K562 (cell line): ENCODE data around the gene UNC79. TPM values are rescaled to one million over a fixed set of nuclear protein-coding genes. Genes with fewer than 3 reads are reported as not detected.

Experiments
- ATAC-seq: fragments of 200-7000 bp; cut with Tn5 transposase; 3 replicates; pipeline ENCODE4 v1.9.1; 2020; ENCODE audit warnings: moderate library complexity
- BruUV-seq: library from RNA; stranded (reverse); fragments of 400-500 nt; replicated peaks from 2 replicates; lab custom pipeline; 2021; lab: Mats Ljungman, UMichigan
- CTCF ChIA-PET: fragments of 300-600 bp; formaldehyde crosslinking; extraction: SDS; loops from one replicate; lab custom pipeline; 2021; ENCODE audit warnings: low intra/inter-chr PET ratio; lab: Yijun Ruan, JAX
- POLR2A ChIA-PET: fragments of 300-600, 350-650 bp; sonication (Branson Sonifier 250); formaldehyde crosslinking; extraction: SDS; loops from one replicate; lab custom pipeline; 2021; ENCODE audit warnings: antibody characterized with exemption, inconsistent platforms; lab: Yijun Ruan, JAX
- DNase-seq, 4 experiments: peaks; one replicate each; pipeline versions ENCODE4 v3.0.0 to v3.0.0-alpha.2; 2011 to 2018; ENCODE audit warnings: low spot score in 3 of 4, mixed read lengths in 3 of 4; ENCODE audit errors: extremely low read depth in 1 of 4
- FAIRE-seq: peaks from 2 replicates; lab custom pipeline; 2011; peaks lifted over from hg19 to GRCh38; lab: Jason Lieb, UNC
- H2AFZ ChIP-seq: 2 replicates; pipeline ENCODE4 v1.6.0; 2011; ENCODE audit warnings: low read depth, low read length, control low read depth, inconsistent platforms
- H3K27ac ChIP-seq: fragments of 200-600 bp; 3 replicates; pipeline ENCODE4 v1.8.0; 2011; ENCODE audit warnings: low read depth, mild to moderate bottlenecking, control low read depth, inconsistent platforms, low read length, moderate library complexity, mixed read lengths; ENCODE audit errors: extremely low read depth
- H3K27me3 ChIP-seq, 2 experiments: fragments of 300-600 bp in 1 of 2; 2 replicates in 1 of 2; 3 replicates in 1 of 2; pipeline versions ENCODE4 v1.6.0 to v1.8.0; 2011; ENCODE audit warnings: inconsistent platforms in 2 of 2, low read length in 2 of 2, mild to moderate bottlenecking in 1 of 2, mixed read lengths in 1 of 2, moderate library complexity in 1 of 2; ENCODE audit not compliant: control insufficient read depth in 2 of 2, insufficient read depth in 2 of 2
- H3K36me3 ChIP-seq: fragments of 300-600 bp; 3 replicates; pipeline ENCODE4 v1.8.0; 2011; ENCODE audit warnings: mild to moderate bottlenecking, low read length, inconsistent platforms; ENCODE audit not compliant: control insufficient read depth, insufficient read depth
- H3K4me1 ChIP-seq, 2 experiments: fragments of 200-600 bp in 1 of 2; replicated peaks in 1 of 2; 2 replicates in 1 of 2; 3 replicates in 1 of 2; pipeline versions ENCODE4 v1.5.1 to v1.8.0; 2011; ENCODE audit warnings: inconsistent platforms in 2 of 2, low read length in 2 of 2, mild to moderate bottlenecking in 1 of 2, mixed read lengths in 1 of 2, moderate library complexity in 1 of 2; ENCODE audit not compliant: control insufficient read depth in 2 of 2, insufficient read depth in 2 of 2
- H3K4me2 ChIP-seq: 2 replicates; pipeline ENCODE4 v1.6.1; 2011; ENCODE audit warnings: low read length, control low read depth, inconsistent platforms, mixed read lengths; ENCODE audit not compliant: insufficient read depth
- H3K4me3 ChIP-seq: fragments of 200-600 bp; sonication (generic), shearing (Covaris generic); 2 replicates; pipeline ENCODE4 v1.5.1; 2016; ENCODE audit warnings: control low read depth, inconsistent platforms
- H3K79me2 ChIP-seq: fragments of 200-600 bp; 3 replicates; pipeline ENCODE4 v1.8.0; 2011; ENCODE audit warnings: low read length, inconsistent platforms; ENCODE audit not compliant: control insufficient read depth, insufficient read depth
- H3K9ac ChIP-seq, 2 experiments: 2 replicates each; pipeline versions ENCODE4 v1.6.0 to v1.6.1; 2011; ENCODE audit warnings: low read depth in 2 of 2, low read length in 2 of 2, control low read depth in 1 of 2, inconsistent platforms in 1 of 2, mild to moderate bottlenecking in 1 of 2, mixed read lengths in 1 of 2; ENCODE audit not compliant: insufficient read depth in 1 of 2
- H3K9me1 ChIP-seq: one replicate; pipeline ENCODE4 v1.6.0; 2011; ENCODE audit warnings: inconsistent platforms, mild to moderate bottlenecking, low read length, moderate library complexity; ENCODE audit not compliant: control insufficient read depth, insufficient read depth
- H3K9me3 ChIP-seq: replicated peaks from 2 replicates; pipeline ENCODE4 v1.5.1; 2011; ENCODE audit warnings: low read depth, low read length, inconsistent platforms; ENCODE audit not compliant: control insufficient read depth, insufficient read depth
- H4K20me1 ChIP-seq: replicated peaks from 2 replicates; pipeline ENCODE4 v1.6.1; 2011; ENCODE audit warnings: low read length, inconsistent platforms, mixed read lengths; ENCODE audit not compliant: control insufficient read depth, insufficient read depth
- BRF1 ChIP-seq: IDR thresholded peaks from 3 replicates; pipeline ENCODE4 v1.6.1; 2011; ENCODE audit warnings: borderline replicate concordance, mild to moderate bottlenecking; ENCODE audit not compliant: insufficient read length; ENCODE audit errors: extremely low read depth
- CREB5 ChIP-seq: fragments of 250-450 bp; sonication (Bioruptor Pico); IDR thresholded peaks from 2 replicates; pipeline ENCODE4 v1.5.0; 2020; ENCODE audit warnings: mild to moderate bottlenecking
- FOXA3 ChIP-seq, 2 experiments: fragments of 450-650 bp in 1 of 2; sonication (generic) in 1 of 2; formaldehyde crosslinking; IDR thresholded peaks in 1 of 2; conservative IDR thresholded peaks in 1 of 2; 2 replicates each; pipeline versions ENCODE4 v1.4.0 to v1.8.0; 2020 to 2022; ENCODE audit warnings: mild to moderate bottlenecking in 2 of 2, missing genetic modification reagents in 1 of 2
- KAT8 ChIP-seq: fragments of 450-650 bp; IDR thresholded peaks from 2 replicates; pipeline ENCODE4 v1.6.1; 2016; ENCODE audit warnings: low read depth, mild to moderate bottlenecking
- PPARD ChIP-seq: fragments of 250-450 bp; sonication (Bioruptor Pico); IDR thresholded peaks from 2 replicates; pipeline ENCODE4 v1.8.0; 2022; ENCODE audit warnings: inconsistent platforms, mild to moderate bottlenecking, moderate library complexity
- TAF15 ChIP-seq: fragments of 200-400 bp; formaldehyde crosslinking; IDR thresholded peaks from 2 replicates; pipeline ENCODE4 v1.6.1; 2017; ENCODE audit warnings: mild to moderate bottlenecking, low read depth, low read length, moderate library complexity
- TAF7 ChIP-seq: fragments of 450-650 bp; IDR thresholded peaks from 2 replicates; pipeline ENCODE4 v1.6.1; 2016; ENCODE audit warnings: missing genetic modification characterization, missing compliant biosample characterization
- ZFP91 ChIP-seq: sonication (generic); formaldehyde crosslinking; IDR thresholded peaks from 2 replicates; pipeline ENCODE4 v1.8.0; 2022; ENCODE audit warnings: mild to moderate bottlenecking, missing genetic modification reagents
- ZNF3 ChIP-seq: fragments of 250-450 bp; sonication (Bioruptor Pico); IDR thresholded peaks from 2 replicates; pipeline ENCODE4 v1.5.0; 2021; ENCODE audit warnings: mild to moderate bottlenecking, moderate library complexity
- ZNF644 ChIP-seq: fragments of 200-800 bp; sonication (Bioruptor generic); IDR thresholded peaks from 2 replicates; pipeline ENCODE4 v1.6.1; 2016; ENCODE audit warnings: low read depth, missing genetic modification characterization, missing compliant biosample characterization
- ZNF77 ChIP-seq: fragments of 250-450 bp; sonication (Bioruptor Pico); IDR thresholded peaks from 2 replicates; pipeline ENCODE4 v1.5.0; 2020
- WGBS: fragments of 100-300 bp; shearing (Covaris generic); methylation state at CpG from one replicate; pipeline ENCODE4 v1.1.6; 2016; ENCODE audit warnings: low coverage, mixed read lengths; ENCODE audit not compliant: insufficient coverage; ENCODE audit errors: missing lambda C conversion rate; 5-methylcytosine and 5-hydroxymethylcytosine counted together
- in situ Hi-C: fragments of 300-500 bp; cut with MboI; formaldehyde crosslinking; loops from 4 replicates; pipeline ENCODE4 v1.15.0; 2018; ENCODE audit warnings: inconsistent platforms, mixed read lengths
- intact Hi-C: fragments of 100-400 bp; cut with micrococcal nuclease; formaldehyde crosslinking; loops from 2 replicates; pipeline ENCODE4 v1.14.2; 2022
- polyA plus RNA-seq, 8 experiments: library from polyadenylated mRNA; depleted of rRNA in 4 of 8; stranded (reverse) in 5 of 8; unstranded in 3 of 8; fragments of >200 nt; fragmentation: Nextera tagmentation in 2 of 8; fragmentation: Illumina TruSeq in 1 of 8; extraction: Ambion mirVana in 2 of 8; extraction: Trizol in 1 of 8; gene quantifications; 2 replicates each; pipeline versions ENCODE4 v1.2.1 to v1.2.3, GENCODE V29; 2011 to 2014; ENCODE audit warnings: inconsistent platforms in 1 of 8, missing spikeins in 1 of 8
- total RNA-seq, 7 experiments: library from RNA; depleted of rRNA in 6 of 7; stranded (reverse); fragments of >200 nt in 6 of 7; fragmentation: Illumina TruSeq in 2 of 7; extraction: Trizol in 2 of 7; gene quantifications; 2 replicates each; pipeline versions ENCODE4 v1.2.1 to v1.2.3, GENCODE V29; 2011 to 2021; ENCODE audit warnings: low replicate concordance in 1 of 7

Gene UNC79
- total and polyA plus RNA-seq, 9 of the 15 experiments (the other 6 are each of a cell fraction or from before 2014, with no cell fraction given) = under 0.01 to 0.04 (median 0.01) TPM; not detected in 6

- no peaks in the 10 kb centered on the region for H3K36me3 ChIP-seq
- no peaks in the 10 kb centered on the region for H3K4me1 ChIP-seq
- BruUV-seq = no TSS peak
- 0% methylated on average over 5 of the region's 5 CpGs for WGBS
- CTCF ChIA-PET = interaction anchor here (0.7 kb wide), 1 partner anchor 629 kb away, joined by 3 read pairs; no protein-coding TSS in a partner anchor
- H3K4me3 ChIP-seq = no peak overlapping the region
- no peaks in the 10 kb centered on the region for H3K9me1 ChIP-seq
- in situ Hi-C loops (no loop called here), intact Hi-C loops (no loop called here)
- no peak for ATAC-seq
- no peaks in the 10 kb centered on the region for H3K79me2 ChIP-seq
- TF ChIP-seq FOXA3 (CRISPR knock-in tag; conservative IDR thresholded peaks at IDR 0.05 in 1 of 2, IDR thresholded peaks at IDR 0.05 in 1 of 2) = no peak
- no peak for TF ChIP-seq PPARD (CRISPR knock-in tag)
- no peak for TF ChIP-seq ZFP91
- no peak for TF ChIP-seq CREB5 (CRISPR knock-in tag)
- no peak for TF ChIP-seq TAF15
- no peak for TF ChIP-seq TAF7
- TF ChIP-seq BRF1 = no peak
- TF ChIP-seq KAT8 = no peak
- TF ChIP-seq ZNF77 (CRISPR knock-in tag) = no peak
- TF ChIP-seq ZNF644 (tag) = no peak
- no peak for TF ChIP-seq ZNF3 (CRISPR knock-in tag)
- no peak for FAIRE-seq
- DNase-seq = no peak
- H3K27me3 ChIP-seq = peaks cover 3 to 12% of the 10 kb centered on the region in 2 experiments; a peak in 3 of 5 replicates
- POLR2A ChIA-PET = no interaction called here
- no peak overlapping the region for H3K4me2 ChIP-seq
- no peak overlapping the region for H3K27ac ChIP-seq
- no peak overlapping the region for H2AFZ ChIP-seq
- H4K20me1 ChIP-seq = no peaks in the 10 kb centered on the region
- no peak overlapping the region for H3K9ac ChIP-seq
- H3K9me3 ChIP-seq = no peaks in the 10 kb centered on the region
Measured at GRCh38 chr14:93708800-93709199, 278.1 kb downstream of the UNC79 start.
